Mammary microvascular endothelial cell (primary cell): ENCODE measurements around the gene IYD. TPM values are rescaled to one million over a fixed set of nuclear protein-coding genes. Genes with fewer than 3 reads are reported as not detected.

Experiments
- total RNA-seq: library from RNA; depleted of rRNA; stranded (reverse); fragments of >200 nt; gene quantifications from 2 replicates; pipeline ENCODE4 v1.2.3, GENCODE V29; 2015

Gene IYD
- not detected in 2 replicates for total RNA-seq

GRCh38 chr6:150368762-150369161 lies at the start of gene IYD:
IYD (plus strand) TSS chr6:150369012; CDS start chr6:150369032, 20 bp downstream.

Other genes starting within 250 kb of the IYD start
- not detected in 2 replicates for gene PPP1R14C, start 226.0 kb upstream of the IYD start, total RNA-seq
- 57.0 and 63.6 TPM in 2 replicates for gene PLEKHG1, start 230.9 kb downstream of the IYD start, total RNA-seq